ENCODE results near the gene SLC37A1. TPM values are rescaled to one million over a fixed set of nuclear protein-coding genes. Genes with fewer than 3 reads are reported as not detected.

Gene SLC37A1
- total RNA-seq, 1 experiment from 2014 or later: 15.0 TPM

DNA sequence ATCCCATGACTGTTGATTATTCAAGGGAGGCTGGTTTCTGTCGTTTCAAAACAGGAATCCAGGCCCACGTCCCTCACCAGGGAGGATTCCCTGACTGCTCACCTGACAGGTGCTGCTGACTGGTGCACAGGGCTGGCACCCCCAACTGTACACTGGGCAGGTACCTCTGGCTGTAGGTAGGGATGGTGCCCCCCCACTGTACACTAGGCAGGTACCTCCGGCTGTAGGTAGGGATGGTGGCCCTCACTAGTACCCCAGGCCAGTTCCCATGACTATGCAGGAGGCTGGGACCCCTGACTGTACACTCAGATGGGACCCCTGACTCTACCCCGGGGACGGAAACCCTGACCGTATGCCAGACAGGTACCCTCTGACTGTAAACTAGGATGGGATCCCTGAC lies 106.2 kb downstream of the SLC37A1 start:
- H4K20me1 ChIP-seq (ENCODE audit: insufficient read depth): no peaks in the 10 kb centered on the region
- POLR2A ChIA-PET: interaction anchor here (1.0 kb wide), 1 partner anchor 101 kb away, joined by 3 read pairs; no protein-coding TSS in a partner anchor
- no peak for DNase-seq (ENCODE audit: low read depth, low spot score)
- no peaks in the 10 kb centered on the region for H3K9me2 ChIP-seq (ENCODE audit: insufficient read depth)
- peaks cover 3% of the 10 kb centered on the region; the same call in 1 of the 2 replicates for H3K27me3 ChIP-seq (ENCODE audit: insufficient read depth, low read length)
- H3K9ac ChIP-seq (ENCODE audit: low read length): no peak overlapping the region
- no peak overlapping the region for H3K4me3 ChIP-seq (replicated peaks in 1 of 2; ENCODE audit: low read depth in 1 of 2, low read length in 2 of 2)
- TF ChIP-seq, protein P1, sequence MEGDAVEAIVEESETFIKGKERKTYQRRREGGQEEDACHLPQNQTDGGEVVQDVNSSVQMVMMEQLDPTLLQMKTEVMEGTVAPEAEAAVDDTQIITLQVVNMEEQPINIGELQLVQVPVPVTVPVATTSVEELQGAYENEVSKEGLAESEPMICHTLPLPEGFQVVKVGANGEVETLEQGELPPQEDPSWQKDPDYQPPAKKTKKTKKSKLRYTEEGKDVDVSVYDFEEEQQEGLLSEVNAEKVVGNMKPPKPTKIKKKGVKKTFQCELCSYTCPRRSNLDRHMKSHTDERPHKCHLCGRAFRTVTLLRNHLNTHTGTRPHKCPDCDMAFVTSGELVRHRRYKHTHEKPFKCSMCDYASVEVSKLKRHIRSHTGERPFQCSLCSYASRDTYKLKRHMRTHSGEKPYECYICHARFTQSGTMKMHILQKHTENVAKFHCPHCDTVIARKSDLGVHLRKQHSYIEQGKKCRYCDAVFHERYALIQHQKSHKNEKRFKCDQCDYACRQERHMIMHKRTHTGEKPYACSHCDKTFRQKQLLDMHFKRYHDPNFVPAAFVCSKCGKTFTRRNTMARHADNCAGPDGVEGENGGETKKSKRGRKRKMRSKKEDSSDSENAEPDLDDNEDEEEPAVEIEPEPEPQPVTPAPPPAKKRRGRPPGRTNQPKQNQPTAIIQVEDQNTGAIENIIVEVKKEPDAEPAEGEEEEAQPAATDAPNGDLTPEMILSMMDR (IDR thresholded peaks at IDR 0.05 in 2 of 3, conservative IDR thresholded peaks at IDR 0.05 in 1 of 3; ENCODE audit: borderline replicate concordance in 1 of 3, insufficient read depth in 1 of 3, low read depth in 2 of 3, low read length in 2 of 3): no peak
- TF ChIP-seq, protein P2, sequence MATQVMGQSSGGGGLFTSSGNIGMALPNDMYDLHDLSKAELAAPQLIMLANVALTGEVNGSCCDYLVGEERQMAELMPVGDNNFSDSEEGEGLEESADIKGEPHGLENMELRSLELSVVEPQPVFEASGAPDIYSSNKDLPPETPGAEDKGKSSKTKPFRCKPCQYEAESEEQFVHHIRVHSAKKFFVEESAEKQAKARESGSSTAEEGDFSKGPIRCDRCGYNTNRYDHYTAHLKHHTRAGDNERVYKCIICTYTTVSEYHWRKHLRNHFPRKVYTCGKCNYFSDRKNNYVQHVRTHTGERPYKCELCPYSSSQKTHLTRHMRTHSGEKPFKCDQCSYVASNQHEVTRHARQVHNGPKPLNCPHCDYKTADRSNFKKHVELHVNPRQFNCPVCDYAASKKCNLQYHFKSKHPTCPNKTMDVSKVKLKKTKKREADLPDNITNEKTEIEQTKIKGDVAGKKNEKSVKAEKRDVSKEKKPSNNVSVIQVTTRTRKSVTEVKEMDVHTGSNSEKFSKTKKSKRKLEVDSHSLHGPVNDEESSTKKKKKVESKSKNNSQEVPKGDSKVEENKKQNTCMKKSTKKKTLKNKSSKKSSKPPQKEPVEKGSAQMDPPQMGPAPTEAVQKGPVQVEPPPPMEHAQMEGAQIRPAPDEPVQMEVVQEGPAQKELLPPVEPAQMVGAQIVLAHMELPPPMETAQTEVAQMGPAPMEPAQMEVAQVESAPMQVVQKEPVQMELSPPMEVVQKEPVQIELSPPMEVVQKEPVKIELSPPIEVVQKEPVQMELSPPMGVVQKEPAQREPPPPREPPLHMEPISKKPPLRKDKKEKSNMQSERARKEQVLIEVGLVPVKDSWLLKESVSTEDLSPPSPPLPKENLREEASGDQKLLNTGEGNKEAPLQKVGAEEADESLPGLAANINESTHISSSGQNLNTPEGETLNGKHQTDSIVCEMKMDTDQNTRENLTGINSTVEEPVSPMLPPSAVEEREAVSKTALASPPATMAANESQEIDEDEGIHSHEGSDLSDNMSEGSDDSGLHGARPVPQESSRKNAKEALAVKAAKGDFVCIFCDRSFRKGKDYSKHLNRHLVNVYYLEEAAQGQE (IDR thresholded peaks at IDR 0.05; ENCODE audit: low read depth): no peak
- no peak for TF ChIP-seq POLR2A (IDR thresholded peaks at IDR 0.05; ENCODE audit: borderline replicate concordance, extremely low read depth, insufficient read depth, insufficient read length)
- TF ChIP-seq FOSL1 (IDR thresholded peaks at IDR 0.05; ENCODE audit: low read depth): no peak
- TF ChIP-seq CBX3 (IDR thresholded peaks at IDR 0.05; ENCODE audit: low read depth): no peak
- TF ChIP-seq ZNF274 (IDR thresholded peaks at IDR 0.05; ENCODE audit: low read depth, low read length): no peak
- TF ChIP-seq YY1 (IDR thresholded peaks at IDR 0.05; ENCODE audit: extremely low read depth, insufficient replicate concordance, low read depth, low read length): no peak
- TF ChIP-seq RAD21 (IDR thresholded peaks at IDR 0.05; ENCODE audit: low read depth): no peak
- no peak for TF ChIP-seq JUND (IDR thresholded peaks at IDR 0.05)
- TF ChIP-seq ELF1 (IDR thresholded peaks at IDR 0.05; ENCODE audit: borderline replicate concordance, low read depth): no peak
- TF ChIP-seq SIN3A (IDR thresholded peaks at IDR 0.05; ENCODE audit: low read depth): no peak
- H2AFZ ChIP-seq (ENCODE audit: low read depth, low read length, poor library complexity, severe bottlenecking): no peak overlapping the region
- CTCF ChIA-PET: no interaction called here
- no TSS peak for BruUV-seq (replicated peaks)
- no peaks in the 10 kb centered on the region for H3K36me3 ChIP-seq (ENCODE audit: control insufficient read depth in 1 of 2, insufficient read depth in 2 of 2, low read length in 2 of 2)
- H3K79me2 ChIP-seq (ENCODE audit: insufficient read depth, low read length): no peaks in the 10 kb centered on the region
- no peaks in the 10 kb centered on the region for H3K9me3 ChIP-seq (ENCODE audit: control insufficient read depth in 1 of 2, insufficient read depth in 1 of 2, low read depth in 1 of 2, low read length in 2 of 2)
- H3K4me1 ChIP-seq (ENCODE audit: control insufficient read depth in 1 of 2, insufficient read depth in 2 of 2, low read length in 2 of 2): no peaks in the 10 kb centered on the region; a peak in 1 of 4 replicates
- H3K27ac ChIP-seq (ENCODE audit: low read depth, low read length): no peak overlapping the region
- no peak for ATAC-seq
- H3K4me2 ChIP-seq (ENCODE audit: low read length): no peak overlapping the region
- intact Hi-C loops (cut with micrococcal nuclease): loop anchor here (10.0 kb wide), 1 partner anchor 105 kb away; no protein-coding TSS in a partner anchor
- RAD21 ChIA-PET (ENCODE audit: low non-redundant PET in 1 of 2, low total read pairs in 2 of 2, uncharacterized antibody in 2 of 2, unreplicated experiment in 2 of 2): no interaction called here

Measured in HCT116 (cell line).